ENCODE results near the gene SNRNP200. TPM values are rescaled to one million over a fixed set of nuclear protein-coding genes. Genes with fewer than 3 reads are reported as not detected.

The SNRNP200 gene
- total RNA-seq, 4 donors from 2014 or later: 85.3 to 123 (median 104) TPM

DNA sequence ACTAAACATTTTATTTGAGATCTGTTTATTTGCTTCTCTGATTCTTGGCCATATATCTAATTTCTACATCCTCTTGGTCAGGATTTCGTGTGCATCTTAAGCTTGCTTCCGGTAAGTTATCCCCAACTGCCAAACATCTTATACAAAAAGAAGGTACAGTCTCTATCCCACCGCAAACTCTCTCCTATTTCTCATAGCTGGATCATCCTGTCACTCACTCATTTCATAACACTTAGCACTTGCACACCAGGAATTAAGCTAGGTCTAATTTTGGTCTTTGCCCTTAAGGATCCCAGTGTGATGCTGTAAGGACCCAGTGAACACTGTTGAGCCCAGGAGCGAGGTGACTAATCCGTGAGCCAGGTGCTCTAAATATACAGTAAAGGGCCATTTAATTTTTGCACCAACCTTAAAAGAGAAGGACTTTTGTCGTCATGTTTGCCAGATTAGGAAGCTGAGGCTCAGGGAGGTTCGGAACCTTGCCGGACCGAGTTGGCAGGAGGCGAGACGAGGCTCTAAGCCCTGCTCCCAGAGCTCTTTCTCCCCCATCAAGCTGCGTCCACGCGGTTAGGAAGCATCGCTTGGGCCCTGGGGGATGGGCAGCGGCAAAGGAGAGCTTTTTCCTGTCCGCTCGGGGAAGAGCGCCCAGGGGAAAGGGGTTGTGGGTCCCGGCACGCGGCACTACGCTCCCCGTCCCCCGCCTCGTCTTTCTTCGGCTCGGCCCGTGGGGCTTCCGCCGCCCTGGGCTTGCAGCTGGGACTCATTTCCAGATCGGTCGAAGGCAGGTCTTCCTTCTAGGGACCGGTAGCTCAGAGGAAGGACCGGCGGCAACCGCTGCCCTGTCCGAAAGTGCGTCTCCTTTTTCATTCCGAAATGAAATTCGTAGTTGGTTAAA is 15.6 kb upstream of the SNRNP200 start:
- DNase-seq: peak in 1 of 2 donors; percentile 30
- TF ChIP-seq POLR2A (IDR thresholded peaks at IDR 0.05): no peak
- TF ChIP-seq, protein P1, sequence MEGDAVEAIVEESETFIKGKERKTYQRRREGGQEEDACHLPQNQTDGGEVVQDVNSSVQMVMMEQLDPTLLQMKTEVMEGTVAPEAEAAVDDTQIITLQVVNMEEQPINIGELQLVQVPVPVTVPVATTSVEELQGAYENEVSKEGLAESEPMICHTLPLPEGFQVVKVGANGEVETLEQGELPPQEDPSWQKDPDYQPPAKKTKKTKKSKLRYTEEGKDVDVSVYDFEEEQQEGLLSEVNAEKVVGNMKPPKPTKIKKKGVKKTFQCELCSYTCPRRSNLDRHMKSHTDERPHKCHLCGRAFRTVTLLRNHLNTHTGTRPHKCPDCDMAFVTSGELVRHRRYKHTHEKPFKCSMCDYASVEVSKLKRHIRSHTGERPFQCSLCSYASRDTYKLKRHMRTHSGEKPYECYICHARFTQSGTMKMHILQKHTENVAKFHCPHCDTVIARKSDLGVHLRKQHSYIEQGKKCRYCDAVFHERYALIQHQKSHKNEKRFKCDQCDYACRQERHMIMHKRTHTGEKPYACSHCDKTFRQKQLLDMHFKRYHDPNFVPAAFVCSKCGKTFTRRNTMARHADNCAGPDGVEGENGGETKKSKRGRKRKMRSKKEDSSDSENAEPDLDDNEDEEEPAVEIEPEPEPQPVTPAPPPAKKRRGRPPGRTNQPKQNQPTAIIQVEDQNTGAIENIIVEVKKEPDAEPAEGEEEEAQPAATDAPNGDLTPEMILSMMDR (IDR thresholded peaks at IDR 0.05): no peak
- intact Hi-C loops (cut with DNase I): no loop called here
- Histone ChIP-seq H3K36me3 (no peaks in the 10 kb centered on the region), H3K27ac (no peak overlapping the region), H3K27me3 (no peaks in the 10 kb centered on the region), H3K4me1 (peaks cover 5 to 21% of the 10 kb centered on the region in 2 donors), H3K9me3 (no peaks in the 10 kb centered on the region), H3K4me3 (replicated peaks in 1 of 3) (peak overlapping the region; percentile 3 to 42 (median 29))
- 9 to 15% methylated on average over 14 to 24 of the region's 41 CpGs for WGBS, 2 donors

DNA sequence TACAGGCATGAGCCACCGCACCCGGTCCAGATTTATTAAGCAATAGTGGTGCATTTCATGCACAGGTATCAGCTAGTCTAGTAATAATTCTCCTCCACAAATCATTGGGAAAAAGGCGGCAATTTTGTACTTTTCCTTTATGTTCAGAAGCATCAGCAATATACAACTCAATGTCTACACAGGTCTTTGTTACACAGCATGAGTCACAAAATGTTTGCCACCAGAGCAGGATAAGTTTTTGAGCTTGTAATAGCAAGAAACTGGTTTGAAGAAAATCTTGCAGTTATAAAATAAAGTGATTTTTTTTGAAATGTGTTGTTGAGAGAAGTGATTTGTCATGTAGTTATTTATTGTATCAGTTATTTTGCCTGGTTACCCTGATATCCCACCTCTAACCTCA is 15.0 kb upstream of the SNRNP200 start:
- H3K27me3 ChIP-seq: no peaks in the 10 kb centered on the region
- WGBS, 2 donors: 83 to 86% methylated on average over 3 of the region's 3 CpGs
- no peaks in the 10 kb centered on the region for H3K9me3 ChIP-seq
- no peak overlapping the region for H3K4me3 ChIP-seq (replicated peaks in 1 of 3)
- no peaks in the 10 kb centered on the region for H3K36me3 ChIP-seq
- H3K27ac ChIP-seq: no peak overlapping the region
- intact Hi-C loops (cut with DNase I): no loop called here
- TF ChIP-seq, protein P1 (IDR thresholded peaks at IDR 0.05): no peak
- TF ChIP-seq POLR2A (IDR thresholded peaks at IDR 0.05): no peak
- peaks cover 4 to 15% of the 10 kb centered on the region in 2 donors for H3K4me1 ChIP-seq
- DNase-seq: no peak

DNA sequence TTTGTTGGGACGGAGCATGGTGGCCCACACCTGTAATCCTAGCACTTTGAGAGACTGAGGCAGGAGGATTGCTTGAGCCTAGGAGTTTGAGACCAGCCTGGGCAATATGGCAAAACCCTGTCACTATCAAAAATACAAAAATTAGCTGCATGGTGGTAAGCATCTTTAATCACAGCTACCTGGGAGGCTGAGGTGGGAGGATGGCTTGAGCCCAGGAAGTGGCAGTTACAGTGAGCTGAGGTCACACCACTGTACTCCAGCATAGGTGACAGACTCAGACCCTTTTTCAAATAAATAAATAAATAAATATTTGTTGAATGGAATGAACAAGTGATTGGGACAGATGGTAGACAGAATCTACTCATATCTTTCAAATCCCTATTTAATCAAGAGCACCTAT is 14.1 kb upstream of the SNRNP200 start:
- Histone ChIP-seq H3K27ac (no peak overlapping the region), H3K4me1 (peaks cover 0 to 11% of the 10 kb centered on the region in 2 donors), H3K9me3 (no peaks in the 10 kb centered on the region), H3K27me3 (no peaks in the 10 kb centered on the region), H3K36me3 (no peaks in the 10 kb centered on the region), H3K4me3 (replicated peaks in 1 of 3) (no peak overlapping the region)
- 93 to 97% methylated on average over 1 of the region's 1 CpG for WGBS, 2 donors
- no peak for TF ChIP-seq POLR2A (IDR thresholded peaks at IDR 0.05)
- TF ChIP-seq, protein P1 (IDR thresholded peaks at IDR 0.05): no peak
- intact Hi-C loops (cut with DNase I): no loop called here
- no peak for DNase-seq

DNA sequence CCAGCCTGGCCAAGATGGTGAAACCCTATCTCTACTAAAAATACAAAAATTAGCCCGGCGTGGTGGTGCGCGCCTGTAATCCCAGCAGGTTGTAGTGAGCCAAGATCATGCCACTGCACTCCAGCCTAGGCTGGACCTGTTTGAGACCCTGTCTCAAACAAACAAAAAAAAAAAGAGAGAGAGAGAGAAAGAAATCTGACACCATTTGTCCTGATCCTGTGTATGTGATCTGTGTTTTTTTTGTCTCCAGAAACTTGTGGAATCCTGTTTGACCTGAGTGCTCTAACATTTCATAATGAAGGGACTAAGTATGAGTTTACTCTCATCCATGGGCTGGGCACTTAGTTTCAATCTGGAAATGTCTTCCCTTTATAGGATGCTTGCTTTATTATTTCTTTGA is 13.4 kb upstream of the SNRNP200 start:
- TF ChIP-seq, protein P1 (IDR thresholded peaks at IDR 0.05): no peak
- TF ChIP-seq POLR2A (IDR thresholded peaks at IDR 0.05): no peak
- H3K27ac ChIP-seq: no peak overlapping the region
- H3K27me3 ChIP-seq: no peaks in the 10 kb centered on the region
- peaks cover 0 to 11% of the 10 kb centered on the region in 2 donors for H3K4me1 ChIP-seq
- H3K9me3 ChIP-seq: no peaks in the 10 kb centered on the region
- no peaks in the 10 kb centered on the region for H3K36me3 ChIP-seq
- intact Hi-C loops (cut with DNase I): no loop called here
- 92 to 93% methylated on average over 4 of the region's 4 CpGs for WGBS, 2 donors
- no peak for DNase-seq
- H3K4me3 ChIP-seq (replicated peaks in 1 of 3): no peak overlapping the region

DNA sequence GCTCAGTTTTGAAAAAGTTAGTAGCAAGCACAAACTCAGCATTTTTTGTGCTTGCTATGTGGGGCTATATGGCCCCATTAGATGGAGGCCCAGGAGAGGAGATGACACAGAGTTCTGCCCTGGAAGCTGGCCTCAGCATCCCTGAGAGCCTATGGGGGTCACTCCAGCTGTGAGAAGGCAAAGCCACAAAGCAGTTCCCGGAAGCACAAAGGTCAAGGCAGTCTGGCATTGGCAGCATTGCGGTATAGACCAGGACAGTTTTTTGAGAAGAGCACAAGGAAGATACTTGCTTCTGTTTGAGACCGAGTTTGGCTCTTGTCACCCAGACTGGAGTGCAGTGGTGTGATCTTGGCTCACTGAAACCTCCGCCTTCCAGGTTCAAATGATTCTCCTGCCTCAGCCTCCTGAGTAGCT is 12.2 kb upstream of the SNRNP200 start:
- intact Hi-C loops (cut with DNase I): no loop called here
- Histone ChIP-seq H3K4me1 (peaks cover 0 to 11% of the 10 kb centered on the region in 2 donors), H3K9me3 (no peaks in the 10 kb centered on the region), H3K4me3 (replicated peaks in 1 of 3) (no peak overlapping the region), H3K36me3 (no peaks in the 10 kb centered on the region), H3K27me3 (no peaks in the 10 kb centered on the region), H3K27ac (no peak overlapping the region)
- TF ChIP-seq, protein P1 (IDR thresholded peaks at IDR 0.05): no peak
- TF ChIP-seq POLR2A (IDR thresholded peaks at IDR 0.05): no peak
- no peak for DNase-seq
- 90 to 94% methylated on average over 4 of the region's 4 CpGs for WGBS, 2 donors
